HG03378 (cell line): ENCODE measurements around the gene UTF1.
A peak's percentile ranks its signal among the peaks of the same experiment; 100 is the strongest.

Experiments used
- ATAC-seq: cut with Tn5 transposase; IDR thresholded peaks from one replicate; pipeline ENCODE4 v1.9.1; 2021; ENCODE audit warnings: mild to moderate bottlenecking, moderate library complexity; ENCODE audit not compliant: unreplicated experiment

UTF1 gene

GRCh38 chr10:133276435-133277201, 46.6 kb downstream of the UTF1 start, which contains the start of gene ADAM8:
TSS of gene ADAM8 (minus strand) at chr10:133276868. CDS start at chr10:133276817, 51 bp downstream.
- no peak for ATAC-seq

GRCh38 chr10:133277277-133277992, 47.4 kb downstream of the UTF1 start:
- ATAC-seq, result no peak

GRCh38 chr10:133277993-133278576, 48.1 kb downstream of the UTF1 start:
- no peak for ATAC-seq

- ATAC-seq, result peak; percentile 34
Observed at GRCh38 chr10:133278577-133279265, 48.7 kb downstream of the UTF1 start.

GRCh38 chr10:133279326-133280226, 49.6 kb downstream of the UTF1 start:
- no peak for ATAC-seq

GRCh38 chr10:133280391-133281059, 50.5 kb downstream of the UTF1 start:
- ATAC-seq, result no peak

- no peak for ATAC-seq
Observed at GRCh38 chr10:133281084-133281483, 51.1 kb downstream of the UTF1 start.
